ENCODE measurements around the gene FCN3. TPM values are rescaled to one million over a fixed set of nuclear protein-coding genes. Genes with fewer than 3 reads are reported as not detected.

The FCN3 gene
- total and polyA plus RNA-seq, 2 donors from 2014 or later: 7.9 to 240 TPM

DNA sequence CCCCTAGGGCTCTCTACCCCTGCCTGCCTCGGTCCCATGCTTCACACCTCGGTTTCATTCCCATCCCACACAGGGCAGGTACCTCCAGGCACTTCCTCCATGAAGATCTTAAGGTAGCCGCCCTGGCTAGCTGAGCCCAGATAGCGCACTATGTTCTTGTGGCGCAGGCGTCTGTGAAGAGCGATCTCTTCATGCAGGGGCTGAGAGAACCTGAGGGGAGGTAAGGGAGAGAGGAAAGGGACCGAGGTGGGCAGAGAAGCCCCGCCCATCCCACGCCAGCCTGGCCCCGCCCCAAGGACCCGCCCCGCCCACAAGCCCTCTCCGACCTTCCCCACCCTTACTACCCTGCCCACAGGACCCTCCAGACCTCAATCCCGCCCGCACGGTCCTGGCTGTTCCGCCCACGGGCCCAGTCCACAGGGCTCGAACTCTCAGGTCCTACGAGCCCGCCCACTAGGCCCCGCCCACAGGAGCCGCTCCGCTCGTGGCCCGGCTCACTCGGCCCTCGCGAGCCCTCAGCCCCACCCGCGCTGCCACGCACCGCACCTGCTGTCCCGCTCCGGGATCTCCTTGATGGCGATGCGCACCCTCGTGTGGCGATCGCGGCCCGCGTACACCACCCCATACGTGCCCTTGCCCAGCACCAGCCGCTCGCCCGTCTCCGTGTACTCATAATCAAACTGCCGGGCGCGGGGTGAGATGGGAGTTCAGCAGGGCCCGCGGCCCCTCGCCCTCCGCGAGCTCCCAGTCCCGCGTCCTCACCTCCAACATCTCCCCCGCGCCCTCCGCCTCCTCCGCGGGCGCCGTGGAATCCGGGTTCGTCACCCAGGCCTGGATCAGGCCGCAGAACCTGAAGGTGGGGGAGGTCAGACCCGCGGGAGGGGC lies 14.2 kb downstream of the FCN3 start:
- H3K4me3 ChIP-seq (ENCODE audit: low read length in 3 of 3): no peak overlapping the region
- no peak overlapping the region for H3K27ac ChIP-seq (ENCODE audit: low read depth in 2 of 2, low read length in 2 of 2)
- no peak for FAIRE-seq
- H3K4me1 ChIP-seq (ENCODE audit: control insufficient read depth in 2 of 3, insufficient read depth in 2 of 3, low read depth in 1 of 3, low read length in 3 of 3): peaks cover 0 to 16% (median 6%) of the 10 kb centered on the region in 3 donors
- TF ChIP-seq, protein P1, sequence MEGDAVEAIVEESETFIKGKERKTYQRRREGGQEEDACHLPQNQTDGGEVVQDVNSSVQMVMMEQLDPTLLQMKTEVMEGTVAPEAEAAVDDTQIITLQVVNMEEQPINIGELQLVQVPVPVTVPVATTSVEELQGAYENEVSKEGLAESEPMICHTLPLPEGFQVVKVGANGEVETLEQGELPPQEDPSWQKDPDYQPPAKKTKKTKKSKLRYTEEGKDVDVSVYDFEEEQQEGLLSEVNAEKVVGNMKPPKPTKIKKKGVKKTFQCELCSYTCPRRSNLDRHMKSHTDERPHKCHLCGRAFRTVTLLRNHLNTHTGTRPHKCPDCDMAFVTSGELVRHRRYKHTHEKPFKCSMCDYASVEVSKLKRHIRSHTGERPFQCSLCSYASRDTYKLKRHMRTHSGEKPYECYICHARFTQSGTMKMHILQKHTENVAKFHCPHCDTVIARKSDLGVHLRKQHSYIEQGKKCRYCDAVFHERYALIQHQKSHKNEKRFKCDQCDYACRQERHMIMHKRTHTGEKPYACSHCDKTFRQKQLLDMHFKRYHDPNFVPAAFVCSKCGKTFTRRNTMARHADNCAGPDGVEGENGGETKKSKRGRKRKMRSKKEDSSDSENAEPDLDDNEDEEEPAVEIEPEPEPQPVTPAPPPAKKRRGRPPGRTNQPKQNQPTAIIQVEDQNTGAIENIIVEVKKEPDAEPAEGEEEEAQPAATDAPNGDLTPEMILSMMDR (IDR thresholded peaks at IDR 0.05; ENCODE audit: borderline replicate concordance, extremely low read depth, insufficient read depth): no peak
- H3K9ac ChIP-seq (ENCODE audit: low read length in 3 of 3): peak overlapping the region in 1 of 3 donors; percentile 12
- peak in 3 of 5 donors; percentile 43 to 81 (median 77) for DNase-seq
- no peaks in the 10 kb centered on the region for H3K9me3 ChIP-seq (ENCODE audit: control insufficient read depth in 2 of 3, insufficient read depth in 1 of 3, low read length in 3 of 3)
- no peaks in the 10 kb centered on the region for H3K27me3 ChIP-seq (ENCODE audit: control insufficient read depth, insufficient read depth, low read length)
- intact Hi-C loops (cut with DNase I): no loop called here
- H3K36me3 ChIP-seq (ENCODE audit: control insufficient read depth in 2 of 3, insufficient read depth in 3 of 3, low read length in 3 of 3): peaks cover 0 to 20% (median 15%) of the 10 kb centered on the region in 3 donors

DNA sequence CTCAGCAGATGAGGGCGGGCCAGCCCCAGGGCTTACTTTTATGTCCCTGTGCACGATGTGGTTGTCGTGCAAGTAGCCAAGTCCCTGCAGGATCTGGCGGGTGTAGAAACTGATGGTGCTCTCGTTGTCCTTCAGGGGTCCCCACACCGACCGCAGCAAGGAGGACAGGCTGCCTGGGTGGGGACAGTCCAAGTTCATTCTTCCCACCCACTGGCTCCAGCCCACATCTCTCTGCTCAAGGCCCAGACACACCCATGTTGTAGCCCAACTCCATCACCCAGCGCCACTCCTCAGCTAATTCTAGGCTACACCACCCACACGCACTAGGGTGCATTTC lies 14.8 kb downstream of the FCN3 start:
- H3K36me3 ChIP-seq (ENCODE audit: control insufficient read depth in 2 of 3, insufficient read depth in 3 of 3, low read length in 3 of 3): peaks cover 0 to 20% (median 15%) of the 10 kb centered on the region in 3 donors
- TF ChIP-seq, protein P1 (IDR thresholded peaks at IDR 0.05; ENCODE audit: borderline replicate concordance, extremely low read depth, insufficient read depth): no peak

GRCh38 chr1:27358928-27359313 lies 15.7 kb downstream of the FCN3 start:
- TF ChIP-seq, protein P1 (IDR thresholded peaks at IDR 0.05; ENCODE audit: borderline replicate concordance, extremely low read depth, insufficient read depth): no peak
- no peak for FAIRE-seq
- Histone ChIP-seq H3K27ac (ENCODE audit: low read depth in 2 of 2, low read length in 2 of 2) (no peak overlapping the region), H3K36me3 (ENCODE audit: control insufficient read depth in 2 of 3, insufficient read depth in 3 of 3, low read length in 3 of 3) (peaks cover 0 to 15% (median 15%) of the 10 kb centered on the region in 3 donors), H3K4me3 (ENCODE audit: low read length in 3 of 3) (no peak overlapping the region), H3K27me3 (ENCODE audit: control insufficient read depth, insufficient read depth, low read length) (no peaks in the 10 kb centered on the region), H3K9me3 (ENCODE audit: control insufficient read depth in 2 of 3, insufficient read depth in 1 of 3, low read length in 3 of 3) (no peaks in the 10 kb centered on the region), H3K4me1 (ENCODE audit: control insufficient read depth in 2 of 3, insufficient read depth in 2 of 3, low read depth in 1 of 3, low read length in 3 of 3) (peaks cover 0 to 6% (median 0%) of the 10 kb centered on the region in 3 donors), H3K9ac (ENCODE audit: low read length in 3 of 3) (no peak overlapping the region)
- intact Hi-C loops (cut with DNase I): no loop called here
- no peak for DNase-seq

More for the DNA sequence above, 14.8 kb downstream of the FCN3 start:
- Histone ChIP-seq H3K9ac (ENCODE audit: low read length in 3 of 3) (peak overlapping the region in 1 of 3 donors; percentile 12), H3K27ac (ENCODE audit: low read depth in 2 of 2, low read length in 2 of 2) (no peak overlapping the region), H3K4me3 (ENCODE audit: low read length in 3 of 3) (no peak overlapping the region), H3K4me1 (ENCODE audit: control insufficient read depth in 2 of 3, insufficient read depth in 2 of 3, low read depth in 1 of 3, low read length in 3 of 3) (peaks cover 0 to 11% (median under 1%) of the 10 kb centered on the region in 3 donors), H3K27me3 (ENCODE audit: control insufficient read depth, insufficient read depth, low read length) (no peaks in the 10 kb centered on the region), H3K9me3 (ENCODE audit: control insufficient read depth in 2 of 3, insufficient read depth in 1 of 3, low read length in 3 of 3) (no peaks in the 10 kb centered on the region)
- DNase-seq: peak in 1 of 5 donors; percentile 55
- intact Hi-C loops (cut with DNase I): no loop called here
- no peak for FAIRE-seq
